Esophagus muscularis mucosa (tissue), 4 donors: ENCODE measurements around the gene DNM3. TPM values are rescaled to one million over a fixed set of nuclear protein-coding genes. Genes with fewer than 3 reads are reported as not detected.

ENCODE experiments used
- DNase-seq: peaks from one replicate; pipeline ENCODE4 v3.0.0-alpha.2; 2017; ENCODE audit errors: extremely low spot score
- H3K27ac ChIP-seq, 4 donors: fragments of 200-600 bp; sonication (generic); replicated peaks in 1 of 4; 1 replicate in 3 of 4; 2 replicates in 1 of 4; pipeline ENCODE4 v1.5.1; 2016 to 2019; ENCODE audit warnings: mild to moderate bottlenecking in 1 of 4
- H3K27me3 ChIP-seq, 4 donors: fragments of 200-600 bp; sonication (generic); one replicate each; pipeline versions ENCODE4 v1.5.1 to v1.6.0; 2016 to 2019
- H3K36me3 ChIP-seq, 4 donors: fragments of 200-600 bp; sonication (generic); one replicate each; pipeline ENCODE4 v1.5.1; 2016 to 2019
- H3K4me1 ChIP-seq, 4 donors: fragments of 200-600 bp; sonication (generic); one replicate each; pipeline ENCODE4 v1.5.1; 2016 to 2019
- H3K4me3 ChIP-seq, 4 donors: fragments of 200-600 bp; sonication (generic); 1 replicate in 2 of 4; 2 replicates in 2 of 4; pipeline ENCODE4 v1.5.1; 2016 to 2019; ENCODE audit warnings: mild to moderate bottlenecking in 4 of 4, moderate library complexity in 1 of 4
- H3K9me3 ChIP-seq, 4 donors: fragments of 200-600 bp; sonication (generic); 1 replicate in 3 of 4; 2 replicates in 1 of 4; pipeline ENCODE4 v1.5.1; 2016 to 2019
- EP300 ChIP-seq: sonication (generic); formaldehyde crosslinking; IDR thresholded peaks from one replicate; pipeline ENCODE4 v1.6.1; 2017; ENCODE audit warnings: antibody characterized with exemption
- POLR2A ChIP-seq: fragments of 450-650 bp; IDR thresholded peaks from one replicate; pipeline ENCODE4 v1.6.1; 2017; ENCODE audit warnings: antibody characterized with exemption, moderate library complexity, mild to moderate bottlenecking, low read depth
- POLR2AphosphoS5 ChIP-seq, 2 donors: sonication (generic); formaldehyde crosslinking; IDR thresholded peaks; one replicate each; pipeline ENCODE4 v1.6.1; 2017; ENCODE audit warnings: antibody characterized with exemption in 2 of 2
- WGBS: methylation state at CpG from one replicate; pipeline ENCODE4 v1.1.5; 2018; 5-methylcytosine and 5-hydroxymethylcytosine counted together
- intact Hi-C: fragments of 100-400 bp; cut with DNase I; formaldehyde crosslinking; loops from one replicate; pipeline ENCODE4 v1.15.1; 2023
- total RNA-seq, 4 donors: library from RNA; depleted of rRNA; stranded (reverse); fragments of >200 nt; gene quantifications; one replicate each; pipeline versions ENCODE4 v1.1.0 to v1.2.1, GENCODE V29; 2016
- TF ChIP-seq, protein P1 (sequence below), 3 experiments: fragments of 200-600 bp in 2 of 3; fragments of 450-650 bp in 1 of 3; sonication (generic) in 2 of 3; IDR thresholded peaks; one replicate each; pipeline ENCODE4 v1.5.1; 2017 to 2019; ENCODE audit warnings: antibody characterized with exemption in 3 of 3, mild to moderate bottlenecking in 2 of 3, moderate library complexity in 1 of 3

The DNM3 gene
- total RNA-seq, 4 donors from 2014 or later = 3.3 to 6.4 (median 3.9) TPM

DNA sequence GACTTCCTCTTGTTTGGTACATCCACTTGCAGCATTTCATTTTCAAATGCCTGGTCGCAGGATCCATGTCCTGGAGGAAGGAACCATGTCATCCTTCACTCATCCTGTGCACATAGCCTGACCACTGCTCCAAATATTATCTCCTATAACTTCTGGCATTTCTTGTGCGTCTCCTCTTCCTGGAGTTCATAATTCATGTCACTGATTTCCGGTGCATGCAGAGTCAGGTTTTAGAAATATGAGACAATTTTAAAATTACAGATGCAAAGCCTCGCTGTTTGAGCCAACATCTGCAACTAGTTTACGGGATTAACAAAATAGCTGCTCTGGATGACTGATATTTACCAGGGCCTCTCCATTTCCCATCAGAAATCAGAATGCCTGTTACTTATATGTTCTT is 268.1 kb downstream of the DNM3 start:
- TF ChIP-seq POLR2AphosphoS5 (IDR thresholded peaks at IDR 0.05) (no peak), POLR2A (no peak)

DNA sequence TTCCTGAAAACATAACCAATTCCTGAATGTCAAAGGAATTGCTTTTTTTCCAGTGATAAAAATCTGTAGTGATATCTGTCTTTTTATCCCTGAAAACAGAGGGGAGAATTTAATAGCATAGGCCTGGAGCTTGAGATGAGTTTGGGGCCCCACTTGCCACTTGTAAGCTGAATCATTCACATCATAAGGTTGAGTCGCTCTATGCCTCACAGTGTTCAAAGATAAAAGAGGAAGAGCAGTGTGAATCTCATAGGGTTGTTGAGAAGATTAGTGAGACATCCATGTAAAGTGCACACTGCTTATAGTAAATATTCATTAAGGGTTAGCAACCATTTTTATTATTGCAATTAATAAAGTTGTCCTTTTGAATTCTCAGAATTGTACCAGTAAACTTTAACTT is 271.3 kb downstream of the DNM3 start:
- 92% methylated on average over 1 of the region's 1 CpG for WGBS
- no peak for TF ChIP-seq EP300
- no peak for TF ChIP-seq POLR2A
- TF ChIP-seq, protein P1, sequence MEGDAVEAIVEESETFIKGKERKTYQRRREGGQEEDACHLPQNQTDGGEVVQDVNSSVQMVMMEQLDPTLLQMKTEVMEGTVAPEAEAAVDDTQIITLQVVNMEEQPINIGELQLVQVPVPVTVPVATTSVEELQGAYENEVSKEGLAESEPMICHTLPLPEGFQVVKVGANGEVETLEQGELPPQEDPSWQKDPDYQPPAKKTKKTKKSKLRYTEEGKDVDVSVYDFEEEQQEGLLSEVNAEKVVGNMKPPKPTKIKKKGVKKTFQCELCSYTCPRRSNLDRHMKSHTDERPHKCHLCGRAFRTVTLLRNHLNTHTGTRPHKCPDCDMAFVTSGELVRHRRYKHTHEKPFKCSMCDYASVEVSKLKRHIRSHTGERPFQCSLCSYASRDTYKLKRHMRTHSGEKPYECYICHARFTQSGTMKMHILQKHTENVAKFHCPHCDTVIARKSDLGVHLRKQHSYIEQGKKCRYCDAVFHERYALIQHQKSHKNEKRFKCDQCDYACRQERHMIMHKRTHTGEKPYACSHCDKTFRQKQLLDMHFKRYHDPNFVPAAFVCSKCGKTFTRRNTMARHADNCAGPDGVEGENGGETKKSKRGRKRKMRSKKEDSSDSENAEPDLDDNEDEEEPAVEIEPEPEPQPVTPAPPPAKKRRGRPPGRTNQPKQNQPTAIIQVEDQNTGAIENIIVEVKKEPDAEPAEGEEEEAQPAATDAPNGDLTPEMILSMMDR (IDR thresholded peaks at IDR 0.05) = no peak
- no peak for TF ChIP-seq POLR2AphosphoS5 (IDR thresholded peaks at IDR 0.05)
- no peaks in the 10 kb centered on the region for H3K9me3 ChIP-seq
- no peak for DNase-seq
- H3K36me3 ChIP-seq = no peaks in the 10 kb centered on the region
- intact Hi-C loops = no loop called here
- H3K4me1 ChIP-seq = peaks cover 0 to 14% (median 12%) of the 10 kb centered on the region in 4 donors
- H3K4me3 ChIP-seq = no peak overlapping the region
- H3K27me3 ChIP-seq = no peaks in the 10 kb centered on the region
- H3K27ac ChIP-seq = no peak overlapping the region

More for the DNA sequence above, 268.1 kb downstream of the DNM3 start:
- peaks cover 0 to 21% (median 18%) of the 10 kb centered on the region in 4 donors for H3K4me1 ChIP-seq
- DNase-seq = no peak
- H3K27ac ChIP-seq = no peak overlapping the region
- no peak overlapping the region for H3K4me3 ChIP-seq
- H3K36me3 ChIP-seq = no peaks in the 10 kb centered on the region
- intact Hi-C loops = no loop called here
- no peaks in the 10 kb centered on the region for H3K9me3 ChIP-seq
- WGBS = 52% methylated on average over 5 of the region's 5 CpGs
- H3K27me3 ChIP-seq = no peaks in the 10 kb centered on the region

DNA sequence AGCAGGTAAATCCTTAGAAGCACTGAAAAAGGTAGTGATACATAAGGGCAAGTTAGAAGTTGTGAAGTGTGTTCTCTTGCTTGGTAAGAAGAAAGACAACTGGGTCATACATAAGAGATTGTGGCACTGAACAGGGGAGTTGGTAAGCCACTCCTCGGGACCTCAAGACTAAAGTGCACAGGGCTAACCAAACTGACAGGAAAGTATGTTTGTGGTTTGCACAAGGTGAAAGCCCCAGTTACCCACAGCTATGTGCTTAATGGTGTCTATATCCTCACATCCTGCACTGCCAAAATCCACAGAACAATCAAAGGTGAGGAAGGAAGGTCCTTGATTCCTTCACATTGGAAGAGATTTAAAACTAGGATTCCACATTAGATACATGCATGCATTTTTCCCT is 276.5 kb downstream of the DNM3 start:
- Histone ChIP-seq H3K4me3 (no peak overlapping the region), H3K27me3 (no peaks in the 10 kb centered on the region), H3K36me3 (no peaks in the 10 kb centered on the region), H3K9me3 (no peaks in the 10 kb centered on the region), H3K27ac (no peak overlapping the region), H3K4me1 (no peaks in the 10 kb centered on the region)
- WGBS = 94% methylated on average over 1 of the region's 1 CpG
- intact Hi-C loops = no loop called here
- DNase-seq = no peak
- TF ChIP-seq POLR2A = no peak
- no peak for TF ChIP-seq POLR2AphosphoS5 (IDR thresholded peaks at IDR 0.05)
- no peak for TF ChIP-seq EP300
- TF ChIP-seq, protein P1 (IDR thresholded peaks at IDR 0.05) = no peak

DNA sequence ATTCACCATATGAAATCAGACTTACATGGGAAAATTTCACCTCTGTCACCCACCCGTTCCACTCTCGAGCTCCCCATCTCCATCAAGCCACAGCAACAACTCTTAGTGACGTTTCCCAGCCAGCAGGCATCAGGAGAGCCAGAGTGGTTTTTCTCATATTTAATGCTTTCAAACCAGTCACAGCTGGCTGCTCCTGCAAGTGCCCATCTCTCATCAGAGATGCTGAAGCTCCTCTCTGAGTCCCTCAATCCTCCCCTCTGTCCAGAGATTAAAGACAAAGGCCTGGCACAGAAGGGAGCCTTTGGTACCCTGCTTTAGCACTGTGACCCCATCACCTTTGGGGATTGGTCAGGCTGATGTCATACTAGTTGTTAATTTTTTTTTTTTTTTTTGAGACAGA is 277.3 kb downstream of the DNM3 start:
- H3K4me3 ChIP-seq = no peak overlapping the region
- H3K9me3 ChIP-seq = no peaks in the 10 kb centered on the region
- no peaks in the 10 kb centered on the region for H3K4me1 ChIP-seq
- no peaks in the 10 kb centered on the region for H3K27me3 ChIP-seq
- TF ChIP-seq EP300 (no peak), POLR2A (no peak), POLR2AphosphoS5 (IDR thresholded peaks at IDR 0.05) (no peak)
- TF ChIP-seq, protein P1 (IDR thresholded peaks at IDR 0.05) = no peak
- intact Hi-C loops = no loop called here
- WGBS = 89% methylated on average over 3 of the region's 3 CpGs
- H3K36me3 ChIP-seq = no peaks in the 10 kb centered on the region
- DNase-seq = no peak
- no peak overlapping the region for H3K27ac ChIP-seq

DNA sequence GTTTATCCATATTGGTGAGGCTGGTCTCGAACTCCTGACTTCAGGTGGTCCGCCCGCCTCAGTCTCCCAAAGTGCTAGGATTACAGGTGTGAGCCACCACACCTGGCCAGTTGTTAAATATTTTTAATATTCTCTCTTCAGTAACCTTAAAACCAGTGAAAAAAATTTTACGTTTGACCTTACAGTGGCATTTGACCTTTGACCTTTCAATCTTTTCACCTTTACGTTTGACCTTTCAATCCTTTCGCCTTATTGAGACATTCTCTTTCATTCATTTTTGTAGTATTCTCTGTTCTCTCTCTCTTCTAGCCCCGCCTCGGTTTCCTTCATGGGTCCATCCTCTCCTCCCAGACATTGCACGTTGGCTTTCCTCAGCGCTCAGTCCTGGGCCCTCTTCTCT is 277.9 kb downstream of the DNM3 start:
- WGBS = 95% methylated on average over 10 of the region's 10 CpGs
- Histone ChIP-seq H3K4me1 (no peaks in the 10 kb centered on the region), H3K36me3 (no peaks in the 10 kb centered on the region), H3K4me3 (no peak overlapping the region), H3K27me3 (no peaks in the 10 kb centered on the region), H3K9me3 (no peaks in the 10 kb centered on the region), H3K27ac (no peak overlapping the region)
- no peak for DNase-seq
- intact Hi-C loops = no loop called here
- no peak for TF ChIP-seq EP300
- TF ChIP-seq POLR2A = no peak
- no peak for TF ChIP-seq POLR2AphosphoS5 (IDR thresholded peaks at IDR 0.05)
- TF ChIP-seq, protein P1 (IDR thresholded peaks at IDR 0.05) = no peak
